Lower leg skin (tissue), 3 donors: ENCODE measurements around the gene GNB1L.

ENCODE experiments used
- CTCF ChIP-seq, 3 donors: fragments of 450-650 bp; IDR thresholded peaks; one replicate each; pipeline ENCODE4 v1.5.1; 2016; ENCODE audit warnings: antibody characterized with exemption in 3 of 3, mild to moderate bottlenecking in 3 of 3, moderate library complexity in 2 of 3
- POLR2A ChIP-seq, 2 donors: fragments of 450-650 bp; IDR thresholded peaks; one replicate each; pipeline ENCODE4 v1.6.1; 2016 to 2017; ENCODE audit warnings: antibody characterized with exemption in 2 of 2, mild to moderate bottlenecking in 1 of 2, moderate library complexity in 1 of 2

DNA sequence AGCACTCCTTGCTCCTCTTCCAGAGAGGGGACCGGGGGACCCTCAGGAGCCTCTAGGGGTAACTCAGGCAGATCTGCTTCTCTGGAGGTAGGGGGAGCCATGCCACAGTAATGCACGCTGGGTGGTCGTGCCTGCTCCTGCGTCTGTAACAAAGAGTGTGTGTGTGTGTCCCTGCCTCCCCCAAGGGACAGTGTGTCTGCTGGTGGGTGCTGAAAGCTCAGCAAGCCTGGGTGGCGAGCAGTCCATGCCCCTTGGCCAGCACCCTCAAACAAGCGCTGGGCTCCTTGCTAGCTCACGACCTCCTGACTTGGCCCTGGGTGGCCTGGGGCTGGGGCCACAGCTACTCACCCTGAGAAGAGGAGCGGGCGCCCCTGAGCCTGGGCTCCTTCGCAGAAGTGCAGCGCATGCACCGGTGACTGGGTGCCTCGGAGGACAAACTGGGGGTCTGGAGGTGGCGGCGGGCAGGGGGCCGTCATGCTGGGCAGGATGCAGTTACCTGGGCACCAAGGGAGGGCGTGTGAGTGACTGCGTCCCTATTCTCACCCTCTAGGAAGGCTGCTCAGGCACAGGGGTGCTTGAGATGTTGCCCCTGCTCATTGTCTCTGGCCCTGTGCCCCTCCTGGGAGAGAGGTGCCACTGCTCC lies 33.7 kb downstream of the GNB1L start:
- TF ChIP-seq CTCF (IDR thresholded peaks at IDR 0.05) = no peak
- TF ChIP-seq POLR2A (IDR thresholded peaks at IDR 0.05) = no peak
